ENCODE data around the gene DAPK2.
A peak's percentile ranks its signal among the peaks of the same experiment; 100 is the strongest.
"Not testable (repeated sequence)": the region's sequence is repeated elsewhere in the genome, so short reads cannot be mapped to it uniquely, and the experiment has no call there.

DAPK2 gene

DNA sequence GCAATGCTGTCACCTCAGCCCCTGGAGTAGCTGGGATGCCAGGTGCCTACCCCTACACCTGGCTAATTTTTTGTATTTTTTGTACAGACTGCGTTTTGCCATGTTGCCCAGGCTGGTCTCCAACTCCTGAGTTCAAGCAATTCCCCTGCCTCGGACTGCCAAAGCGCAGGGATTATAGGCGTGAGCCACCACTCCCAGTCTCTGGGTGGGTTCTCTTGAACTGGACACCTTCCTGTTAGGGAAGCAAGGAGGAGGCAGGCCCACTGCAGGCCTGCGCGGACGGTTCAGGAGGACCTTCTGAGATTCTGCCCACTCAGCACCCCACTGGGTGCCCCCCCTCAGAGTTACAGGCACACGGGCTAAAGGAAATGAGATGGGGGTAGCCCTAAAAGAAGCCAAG, 138.8 kb downstream of the DAPK2 start:
- no peak for DNase-seq (ENCODE audit: low read depth)
- no peaks in the 10 kb centered on the region for H3K27me3 ChIP-seq (replicated peaks; ENCODE audit: control insufficient read depth, insufficient read depth, low read length)
- H3K9ac ChIP-seq (ENCODE audit: low read length): no peak overlapping the region
- H3K9me3 ChIP-seq (ENCODE audit: control insufficient read depth, low read length): no peaks in the 10 kb centered on the region
- no peaks in the 10 kb centered on the region for H3K36me3 ChIP-seq (ENCODE audit: control insufficient read depth, insufficient read depth, low read length, severe bottlenecking)
- H3K4me1 ChIP-seq (ENCODE audit: control insufficient read depth, insufficient read depth, low read length): peaks cover 36% of the 10 kb centered on the region
- no peak overlapping the region for H3K4me3 ChIP-seq (ENCODE audit: low read length)

DNA sequence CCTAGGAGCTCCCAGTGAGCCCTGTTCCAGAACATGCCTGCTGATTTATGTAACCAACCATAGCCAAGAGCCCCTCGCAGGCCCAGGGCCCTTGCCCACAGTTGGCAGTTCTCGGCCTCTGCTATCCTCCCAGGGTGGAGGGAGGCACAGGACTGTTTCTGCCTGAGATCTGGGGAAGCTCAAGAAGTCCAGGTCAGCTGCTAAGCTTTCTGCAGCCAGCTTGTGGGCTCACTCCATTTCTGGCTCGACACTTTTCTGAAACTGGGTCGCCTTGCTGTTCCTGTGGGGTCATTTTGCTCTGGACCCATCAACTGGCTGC, 140.1 kb downstream of the DAPK2 start:
- Histone ChIP-seq H3K36me3 (ENCODE audit: control insufficient read depth, insufficient read depth, low read length, severe bottlenecking) (no peaks in the 10 kb centered on the region), H3K9me3 (ENCODE audit: control insufficient read depth, low read length) (no peaks in the 10 kb centered on the region), H3K4me1 (ENCODE audit: control insufficient read depth, insufficient read depth, low read length) (peaks cover 48% of the 10 kb centered on the region), H3K4me3 (ENCODE audit: low read length) (no peak overlapping the region), H3K9ac (ENCODE audit: low read length) (peak overlapping the region; percentile 2), H3K27me3 (replicated peaks; ENCODE audit: control insufficient read depth, insufficient read depth, low read length) (no peaks in the 10 kb centered on the region)
- no peak for DNase-seq (ENCODE audit: low read depth)

DNA sequence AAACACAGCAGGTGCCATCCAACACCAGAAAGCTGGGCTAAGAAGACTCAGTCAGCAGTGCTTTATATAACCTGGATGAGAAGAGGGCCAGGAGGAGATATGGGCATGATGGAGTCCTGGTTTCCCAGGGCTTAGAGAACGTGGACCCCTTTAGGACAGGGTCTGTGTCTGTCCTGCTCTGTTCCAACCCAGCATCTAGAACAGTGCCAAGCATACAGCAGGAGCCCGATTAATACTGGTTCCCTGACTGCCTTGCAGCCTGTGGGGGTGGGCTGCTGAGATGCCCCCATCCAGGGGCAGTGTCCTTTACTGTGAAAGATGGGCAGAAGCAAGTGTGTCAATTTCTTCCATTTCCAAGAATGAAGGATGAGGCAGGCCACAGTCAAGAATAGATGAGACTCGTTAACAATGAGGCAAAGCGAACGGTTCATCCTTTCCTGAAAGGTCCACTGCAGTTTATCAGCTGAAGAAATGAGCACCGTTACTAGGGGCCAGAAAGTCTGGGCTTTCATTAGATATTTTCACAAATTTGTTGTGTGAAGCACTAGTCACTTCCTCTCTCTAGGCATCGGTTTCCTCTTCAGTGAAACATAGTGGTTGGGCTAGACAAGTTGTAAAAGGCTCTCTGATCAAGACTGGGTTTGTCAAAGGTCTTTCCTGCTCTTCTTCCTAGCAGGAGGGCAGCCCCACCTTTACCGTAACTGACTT, 140.6 kb downstream of the DAPK2 start:
- H3K4me3 ChIP-seq (ENCODE audit: low read length): no peak overlapping the region
- DNase-seq (ENCODE audit: low read depth): no peak
- H3K27me3 ChIP-seq (replicated peaks; ENCODE audit: control insufficient read depth, insufficient read depth, low read length): no peaks in the 10 kb centered on the region
- H3K36me3 ChIP-seq (ENCODE audit: control insufficient read depth, insufficient read depth, low read length, severe bottlenecking): no peaks in the 10 kb centered on the region
- H3K9ac ChIP-seq (ENCODE audit: low read length): no peak overlapping the region
- peaks cover 48% of the 10 kb centered on the region for H3K4me1 ChIP-seq (ENCODE audit: control insufficient read depth, insufficient read depth, low read length)
- no peaks in the 10 kb centered on the region for H3K9me3 ChIP-seq (ENCODE audit: control insufficient read depth, low read length)

DNA sequence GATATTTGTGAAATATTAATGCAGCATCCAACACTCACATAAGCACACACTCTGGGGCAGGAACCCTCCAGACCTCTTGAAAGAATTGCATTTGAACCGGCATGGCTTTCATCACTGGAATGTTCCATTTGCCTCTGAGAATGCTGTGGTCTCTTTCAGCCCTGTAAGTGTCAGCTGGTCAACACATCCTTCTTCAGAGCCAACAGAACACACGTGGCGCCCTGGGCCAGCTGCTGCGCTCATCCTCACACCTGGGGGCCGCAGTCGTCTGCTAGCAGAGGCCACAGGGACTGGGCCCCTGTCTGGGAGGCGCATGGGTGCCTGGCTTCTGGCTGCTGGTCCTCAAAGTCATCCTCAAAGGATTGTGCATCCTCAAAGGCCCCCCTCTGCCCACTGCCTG, 141.2 kb downstream of the DAPK2 start:
- Histone ChIP-seq H3K4me1 (ENCODE audit: control insufficient read depth, insufficient read depth, low read length) (peaks cover 45% of the 10 kb centered on the region), H3K9me3 (ENCODE audit: control insufficient read depth, low read length) (no peaks in the 10 kb centered on the region), H3K27me3 (replicated peaks; ENCODE audit: control insufficient read depth, insufficient read depth, low read length) (no peaks in the 10 kb centered on the region), H3K9ac (ENCODE audit: low read length) (no peak overlapping the region), H3K4me3 (ENCODE audit: low read length) (no peak overlapping the region), H3K36me3 (ENCODE audit: control insufficient read depth, insufficient read depth, low read length, severe bottlenecking) (no peaks in the 10 kb centered on the region)
- peak; percentile 44 for DNase-seq (ENCODE audit: low read depth)

DNA sequence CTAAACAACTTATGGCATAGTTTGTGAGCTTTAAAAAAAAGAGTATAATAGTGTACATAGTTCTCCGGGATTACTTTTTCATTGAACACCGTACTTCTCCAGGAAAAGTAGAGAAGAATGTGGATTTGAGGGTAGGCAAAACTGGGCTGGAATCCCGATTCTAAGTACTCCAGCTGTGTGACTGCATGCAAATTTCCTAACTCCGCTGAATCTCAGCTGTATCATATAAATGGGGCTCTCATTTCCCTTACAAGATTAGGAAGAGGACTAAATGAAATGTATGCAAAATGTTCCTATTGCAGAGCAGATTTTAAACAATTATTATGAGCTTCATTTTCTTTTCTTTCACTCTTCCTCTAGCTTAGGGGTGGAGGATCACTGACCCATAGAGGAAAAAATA, 142.2 kb downstream of the DAPK2 start:
- no peaks in the 10 kb centered on the region for H3K27me3 ChIP-seq (replicated peaks; ENCODE audit: control insufficient read depth, insufficient read depth, low read length)
- no peaks in the 10 kb centered on the region for H3K9me3 ChIP-seq (ENCODE audit: control insufficient read depth, low read length)
- H3K4me3 ChIP-seq (ENCODE audit: low read length): no peak overlapping the region
- no peaks in the 10 kb centered on the region for H3K36me3 ChIP-seq (ENCODE audit: control insufficient read depth, insufficient read depth, low read length, severe bottlenecking)
- no peak for DNase-seq (ENCODE audit: low read depth)
- peaks cover 38% of the 10 kb centered on the region for H3K4me1 ChIP-seq (ENCODE audit: control insufficient read depth, insufficient read depth, low read length)
- no peak overlapping the region for H3K9ac ChIP-seq (ENCODE audit: low read length)

DNA sequence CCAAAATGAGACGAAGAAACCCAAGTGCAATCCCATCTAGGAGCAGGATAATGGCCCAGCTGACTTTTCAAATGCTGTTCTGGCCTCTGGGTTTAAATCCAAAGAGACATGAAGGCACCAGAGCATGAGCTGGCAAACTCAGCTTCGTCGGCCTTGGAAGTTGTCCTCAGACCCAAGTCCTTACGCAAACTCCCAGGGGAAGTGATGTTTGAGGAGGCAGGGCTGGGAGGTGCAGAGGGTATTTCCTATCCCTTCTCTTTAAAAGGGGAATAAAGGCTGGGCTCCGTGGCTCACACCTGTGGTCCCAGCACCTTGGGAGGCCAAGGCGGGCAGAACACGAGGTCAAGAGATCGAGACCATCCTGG, 143.6 kb downstream of the DAPK2 start:
- H3K4me3 ChIP-seq (ENCODE audit: low read length): peak overlapping the region; percentile 35
- no peaks in the 10 kb centered on the region for H3K36me3 ChIP-seq (ENCODE audit: control insufficient read depth, insufficient read depth, low read length, severe bottlenecking)
- no peak overlapping the region for H3K9ac ChIP-seq (ENCODE audit: low read length)
- peaks cover 31% of the 10 kb centered on the region for H3K4me1 ChIP-seq (ENCODE audit: control insufficient read depth, insufficient read depth, low read length)
- DNase-seq (ENCODE audit: low read depth): no peak
- no peaks in the 10 kb centered on the region for H3K9me3 ChIP-seq (ENCODE audit: control insufficient read depth, low read length)
- H3K27me3 ChIP-seq (replicated peaks; ENCODE audit: control insufficient read depth, insufficient read depth, low read length): no peaks in the 10 kb centered on the region

DNA sequence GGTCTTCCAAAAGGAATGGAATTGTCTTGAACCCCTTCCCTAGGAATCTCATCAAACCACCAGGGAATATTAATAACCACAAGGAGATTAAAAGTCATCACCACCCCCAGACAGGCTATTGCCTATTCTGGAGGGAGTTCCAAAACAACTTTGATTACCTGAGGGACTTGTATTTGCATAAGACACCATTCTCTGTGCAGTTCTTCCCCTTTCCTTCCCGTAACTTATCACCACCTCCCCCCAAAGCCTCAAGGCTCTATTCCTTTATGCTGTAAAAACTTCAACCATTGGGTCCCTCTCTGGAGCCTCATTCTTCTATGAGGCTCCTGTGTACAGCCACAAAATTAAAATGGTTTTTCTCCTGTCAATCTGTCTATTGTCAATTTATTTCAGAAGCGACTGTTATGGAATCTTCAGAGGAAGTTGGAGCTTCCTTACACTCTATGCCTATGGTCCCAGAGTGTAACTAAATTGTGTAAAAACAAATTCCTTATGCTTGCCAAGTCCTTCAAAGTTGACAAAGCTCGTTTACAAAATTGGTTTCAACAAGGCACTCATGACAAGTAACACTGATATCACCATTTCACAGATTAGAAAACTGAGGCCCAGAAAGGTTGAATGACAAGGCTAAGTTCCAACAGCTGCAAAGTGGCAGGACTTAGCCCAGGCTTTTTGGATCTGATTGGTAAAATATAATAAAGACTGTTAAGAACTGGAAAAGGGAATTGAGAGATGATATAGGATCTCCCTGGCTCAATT, 144.2 kb downstream of the DAPK2 start:
- H3K36me3 ChIP-seq (ENCODE audit: control insufficient read depth, insufficient read depth, low read length, severe bottlenecking): no peaks in the 10 kb centered on the region
- H3K9me3 ChIP-seq (ENCODE audit: control insufficient read depth, low read length): no peaks in the 10 kb centered on the region
- no peaks in the 10 kb centered on the region for H3K27me3 ChIP-seq (replicated peaks; ENCODE audit: control insufficient read depth, insufficient read depth, low read length)
- DNase-seq (ENCODE audit: low read depth): no peak
- H3K4me1 ChIP-seq (ENCODE audit: control insufficient read depth, insufficient read depth, low read length): peaks cover 37% of the 10 kb centered on the region
- H3K9ac ChIP-seq (ENCODE audit: low read length): peak overlapping the region; percentile 37
- peak overlapping the region; percentile 35 for H3K4me3 ChIP-seq (ENCODE audit: low read length)

DNA sequence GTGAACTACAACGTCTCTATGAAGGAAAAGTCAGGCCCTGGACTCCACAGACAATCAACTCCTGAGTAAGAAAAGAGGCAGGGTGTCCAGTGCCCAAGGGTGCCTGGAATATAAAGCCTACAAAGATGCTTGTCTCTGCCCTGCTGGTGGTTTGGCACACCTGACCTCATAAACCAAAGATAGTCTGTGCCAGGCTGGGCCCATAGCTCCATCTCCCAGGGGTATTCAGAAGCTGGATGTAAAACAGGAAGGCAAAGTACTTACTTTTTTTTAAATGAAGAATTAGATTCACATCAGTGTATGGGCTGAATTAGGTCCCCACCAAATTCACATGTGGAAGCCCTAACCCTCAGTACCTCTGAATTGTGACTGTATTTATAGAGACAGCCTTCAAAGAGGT, 146.0 kb downstream of the DAPK2 start:
- Histone ChIP-seq H3K9ac (ENCODE audit: low read length) (no peak overlapping the region), H3K27me3 (replicated peaks; ENCODE audit: control insufficient read depth, insufficient read depth, low read length) (no peaks in the 10 kb centered on the region)

DNA sequence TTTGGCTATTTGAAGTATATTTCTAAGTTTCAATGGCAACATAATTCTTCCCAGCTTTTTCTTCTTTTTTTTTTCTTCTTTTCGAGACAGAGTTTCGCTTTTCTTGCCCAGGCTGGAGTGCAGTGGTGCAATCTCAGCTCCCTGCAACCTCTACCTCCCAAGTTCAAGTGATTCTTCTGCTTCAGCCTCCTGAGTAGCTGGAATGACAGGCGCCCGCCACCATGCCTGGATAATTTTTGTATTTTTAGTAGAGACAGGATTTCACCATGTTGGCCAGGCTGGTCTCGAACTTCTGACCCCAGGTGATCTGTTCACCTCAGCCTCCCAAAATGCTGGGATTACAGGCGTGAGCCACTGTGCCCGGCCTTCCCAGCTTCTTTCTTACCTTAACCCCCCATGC, 146.7 kb downstream of the DAPK2 start:
- not testable (repeated sequence) for H3K4me3 ChIP-seq (ENCODE audit: low read length); DNase-seq (ENCODE audit: low read depth); H3K27me3 ChIP-seq (replicated peaks; ENCODE audit: control insufficient read depth, insufficient read depth, low read length); H3K36me3 ChIP-seq (ENCODE audit: control insufficient read depth, insufficient read depth, low read length, severe bottlenecking); H3K9me3 ChIP-seq (ENCODE audit: control insufficient read depth, low read length)
- H3K9ac ChIP-seq (ENCODE audit: low read length): peak overlapping the region; percentile 33
- peaks cover 39% of the 10 kb centered on the region for H3K4me1 ChIP-seq (ENCODE audit: control insufficient read depth, insufficient read depth, low read length)

More for the DNA sequence above, 146.0 kb downstream of the DAPK2 start:
- H3K4me1 ChIP-seq (ENCODE audit: control insufficient read depth, insufficient read depth, low read length): peaks cover 39% of the 10 kb centered on the region
- no peak overlapping the region for H3K4me3 ChIP-seq (ENCODE audit: low read length)
- H3K36me3 ChIP-seq (ENCODE audit: control insufficient read depth, insufficient read depth, low read length, severe bottlenecking): no peaks in the 10 kb centered on the region
- no peak for DNase-seq (ENCODE audit: low read depth)
- no peaks in the 10 kb centered on the region for H3K9me3 ChIP-seq (ENCODE audit: control insufficient read depth, low read length)

DNA sequence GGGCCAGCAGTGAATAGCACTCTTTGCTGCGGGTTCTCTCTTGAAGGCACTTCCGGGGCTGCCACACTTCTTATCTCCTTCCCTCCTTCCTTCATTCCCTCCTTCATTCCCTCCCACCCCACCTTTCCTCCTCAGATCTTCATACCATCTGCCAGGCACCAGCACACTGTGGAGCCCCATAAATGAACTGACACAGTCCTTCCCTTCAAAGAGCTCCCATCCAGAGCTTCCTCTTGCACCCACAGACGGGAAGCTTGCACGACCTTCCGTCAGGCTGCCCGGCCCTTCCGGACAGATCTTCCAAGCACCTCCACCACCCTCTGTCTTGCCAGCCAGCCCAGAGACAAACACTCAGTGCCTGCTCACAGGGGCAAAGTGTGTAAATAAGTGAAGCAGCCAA, 147.1 kb downstream of the DAPK2 start:
- H3K9ac ChIP-seq (ENCODE audit: low read length): peak overlapping the region; percentile 33
- H3K27me3 ChIP-seq (replicated peaks; ENCODE audit: control insufficient read depth, insufficient read depth, low read length): no peaks in the 10 kb centered on the region
- H3K9me3 ChIP-seq (ENCODE audit: control insufficient read depth, low read length): no peaks in the 10 kb centered on the region
- no peak overlapping the region for H3K4me3 ChIP-seq (ENCODE audit: low read length)
- peaks cover 39% of the 10 kb centered on the region for H3K4me1 ChIP-seq (ENCODE audit: control insufficient read depth, insufficient read depth, low read length)
- no peak for DNase-seq (ENCODE audit: low read depth)
- no peaks in the 10 kb centered on the region for H3K36me3 ChIP-seq (ENCODE audit: control insufficient read depth, insufficient read depth, low read length, severe bottlenecking)

DNA sequence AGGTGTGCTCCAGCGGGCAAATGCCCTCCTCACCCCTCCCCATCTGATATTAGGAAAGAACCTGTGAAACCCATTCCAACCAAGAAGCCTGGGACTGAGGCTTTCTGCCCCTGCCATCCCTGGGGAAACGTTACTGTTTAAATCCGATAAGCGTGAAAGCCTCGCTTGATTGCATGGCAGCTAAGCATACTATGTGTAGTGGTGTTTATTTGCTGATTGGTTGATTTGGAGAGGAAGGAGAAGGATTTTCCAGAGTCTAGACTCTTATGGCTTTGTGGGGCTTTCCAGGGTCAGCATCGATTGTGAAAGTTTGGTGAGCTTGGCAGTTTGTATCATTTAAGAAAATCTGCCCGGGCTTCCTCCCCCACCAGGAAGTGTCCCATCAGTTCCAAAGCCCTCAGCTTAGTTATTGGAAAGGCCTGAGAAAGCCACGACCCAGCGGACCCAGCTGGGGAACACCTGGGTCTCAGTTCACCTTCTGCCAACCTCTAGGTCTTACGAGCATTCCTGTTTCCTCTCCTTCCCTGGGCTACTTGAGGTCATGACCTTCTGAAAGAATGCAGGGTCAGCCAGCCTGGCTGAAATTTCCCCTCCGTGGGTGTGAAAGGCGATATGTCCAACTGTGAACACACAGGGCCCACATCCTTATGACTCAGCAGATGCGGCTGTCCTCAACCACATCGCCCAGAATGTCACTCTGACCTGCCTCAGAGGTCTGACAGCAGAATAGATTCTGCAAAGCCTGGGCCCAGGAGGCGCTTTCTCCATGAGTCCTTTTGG, 149.8 kb downstream of the DAPK2 start:
- Histone ChIP-seq H3K4me3 (ENCODE audit: low read length) (no peak overlapping the region), H3K4me1 (ENCODE audit: control insufficient read depth, insufficient read depth, low read length) (peaks cover 26% of the 10 kb centered on the region), H3K9me3 (ENCODE audit: control insufficient read depth, low read length) (no peaks in the 10 kb centered on the region), H3K9ac (ENCODE audit: low read length) (peak overlapping the region; percentile 41), H3K36me3 (ENCODE audit: control insufficient read depth, insufficient read depth, low read length, severe bottlenecking) (no peaks in the 10 kb centered on the region), H3K27me3 (replicated peaks; ENCODE audit: control insufficient read depth, insufficient read depth, low read length) (no peaks in the 10 kb centered on the region)
- peak; percentile 68 for DNase-seq (ENCODE audit: low read depth)
